Dendritic cell treated with granulocyte-macrophage colony-stimulating factor and Interleukin-4, amounts not matched to agents 40 ng/mL and 50 ng/mL, for 4 days (primary cell): ENCODE results near the gene RACK1.
A peak's percentile ranks its signal among the peaks of the same experiment; 100 is the strongest.

Experiments
- H3K27ac Mint-ChIP-seq: one replicate; pipeline ENCODE4 v1.8.0; 2022; ENCODE audit warnings: mild to moderate bottlenecking, mixed read lengths
- H3K27me3 Mint-ChIP-seq: one replicate; pipeline ENCODE4 v1.8.0; 2022; ENCODE audit warnings: mild to moderate bottlenecking, mixed read lengths
- H3K36me3 Mint-ChIP-seq: one replicate; pipeline ENCODE4 v1.8.0; 2022; ENCODE audit warnings: low read depth, mixed read lengths
- H3K4me1 Mint-ChIP-seq: one replicate; pipeline ENCODE4 v1.8.0; 2022; ENCODE audit warnings: low read depth, mixed read lengths
- H3K4me3 Mint-ChIP-seq: one replicate; pipeline ENCODE4 v1.8.0; 2022; ENCODE audit warnings: mild to moderate bottlenecking, moderate library complexity, mixed read lengths
- H3K9me3 Mint-ChIP-seq: one replicate; pipeline ENCODE4 v1.8.0; 2022; ENCODE audit warnings: mixed read lengths
- intact Hi-C: fragments of 100-400 bp; cut with micrococcal nuclease; formaldehyde crosslinking; loops from one replicate; pipeline ENCODE4 v1.15.0; 2022

RACK1 gene

DNA sequence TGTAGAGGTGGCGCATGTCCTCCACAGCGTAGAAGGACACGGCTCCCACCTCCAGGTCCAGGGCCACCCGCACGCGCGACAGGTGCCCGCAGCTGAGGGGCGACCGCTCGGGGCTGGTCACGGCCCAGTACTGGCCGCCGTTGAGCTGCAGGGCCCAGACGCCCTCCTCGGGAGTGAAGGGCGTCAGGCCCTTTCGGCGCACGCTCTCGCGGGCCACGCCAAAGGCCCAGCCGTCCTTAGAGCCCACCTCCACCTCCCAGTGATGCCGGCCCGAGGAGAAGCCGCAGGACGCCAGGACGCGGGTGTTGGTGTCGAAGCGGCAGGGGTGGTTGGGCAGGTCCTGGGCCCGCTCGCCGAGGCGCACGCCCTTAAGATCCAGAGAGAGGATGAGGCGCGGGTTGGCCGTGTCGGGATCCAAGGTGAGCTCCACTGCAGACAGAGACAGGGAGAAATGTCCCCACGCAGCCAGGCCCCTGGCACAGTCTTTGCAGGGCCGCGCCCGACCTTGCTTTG is 48.4 kb downstream of the RACK1 start:
- Mint-ChIP-seq H3K27me3 (peaks cover 5% of the 10 kb centered on the region), H3K9me3 (no peaks in the 10 kb centered on the region), H3K4me3 (no peak overlapping the region), H3K27ac (no peak overlapping the region), H3K36me3 (peaks cover 42% of the 10 kb centered on the region), H3K4me1 (peaks cover 34% of the 10 kb centered on the region)
- intact Hi-C loops: no loop called here

- no peak overlapping the region for H3K27ac Mint-ChIP-seq
- peaks cover 34% of the 10 kb centered on the region for H3K4me1 Mint-ChIP-seq
- H3K36me3 Mint-ChIP-seq: peaks cover 48% of the 10 kb centered on the region
- H3K4me3 Mint-ChIP-seq: no peak overlapping the region
- intact Hi-C loops: no loop called here
- H3K9me3 Mint-ChIP-seq: no peaks in the 10 kb centered on the region
- peaks cover 10% of the 10 kb centered on the region for H3K27me3 Mint-ChIP-seq
Observed at GRCh38 chr5:181194489-181195248, 49.0 kb downstream of the RACK1 start.

GRCh38 chr5:181193656-181194055 is 50.0 kb downstream of the RACK1 start:
- peaks cover 57% of the 10 kb centered on the region for H3K36me3 Mint-ChIP-seq
- H3K9me3 Mint-ChIP-seq: no peaks in the 10 kb centered on the region
- intact Hi-C loops: no loop called here
- no peak overlapping the region for H3K4me3 Mint-ChIP-seq
- H3K4me1 Mint-ChIP-seq: peaks cover 44% of the 10 kb centered on the region
- peaks cover 12% of the 10 kb centered on the region for H3K27me3 Mint-ChIP-seq
- no peak overlapping the region for H3K27ac Mint-ChIP-seq

DNA sequence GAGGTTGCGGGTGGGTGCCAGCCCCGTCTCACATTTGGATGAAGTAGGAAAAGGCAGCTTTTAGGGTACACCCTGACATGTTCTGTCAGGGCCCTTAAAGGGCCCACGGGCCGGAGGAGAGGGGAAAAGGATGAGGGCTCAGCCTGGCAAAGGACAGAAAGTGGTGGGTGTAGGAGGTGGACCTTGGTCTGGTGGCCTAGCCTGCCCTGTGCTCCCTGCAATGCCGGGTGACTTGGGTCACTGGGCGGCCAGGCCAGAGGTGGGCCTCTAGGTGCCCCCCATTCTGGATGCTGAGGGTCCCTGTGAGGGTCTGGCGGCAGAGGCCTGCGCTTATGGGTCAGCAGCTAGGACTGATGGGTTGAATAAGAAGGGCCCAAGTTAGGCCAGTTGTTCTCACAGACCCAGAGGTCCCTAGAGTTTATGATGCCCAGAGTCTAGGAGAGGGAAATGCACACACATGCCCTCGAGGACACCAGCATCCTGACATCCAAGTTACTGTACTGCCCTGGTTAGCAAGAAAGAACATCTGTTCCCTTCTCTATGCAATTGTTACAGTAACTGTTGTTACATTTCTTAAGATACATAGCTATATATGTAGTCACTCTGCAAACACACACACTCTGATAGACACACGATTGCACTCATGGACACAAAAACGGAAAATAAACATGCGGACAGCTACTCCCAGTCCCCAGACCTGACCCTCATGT is 51.2 kb downstream of the RACK1 start:
- H3K27me3 Mint-ChIP-seq: peaks cover 17% of the 10 kb centered on the region
- peak overlapping the region; percentile 99 for H3K4me3 Mint-ChIP-seq
- peaks cover 55% of the 10 kb centered on the region for H3K4me1 Mint-ChIP-seq
- intact Hi-C loops: no loop called here
- H3K36me3 Mint-ChIP-seq: peaks cover 54% of the 10 kb centered on the region
- peak overlapping the region; percentile 99 for H3K27ac Mint-ChIP-seq
- no peaks in the 10 kb centered on the region for H3K9me3 Mint-ChIP-seq

DNA sequence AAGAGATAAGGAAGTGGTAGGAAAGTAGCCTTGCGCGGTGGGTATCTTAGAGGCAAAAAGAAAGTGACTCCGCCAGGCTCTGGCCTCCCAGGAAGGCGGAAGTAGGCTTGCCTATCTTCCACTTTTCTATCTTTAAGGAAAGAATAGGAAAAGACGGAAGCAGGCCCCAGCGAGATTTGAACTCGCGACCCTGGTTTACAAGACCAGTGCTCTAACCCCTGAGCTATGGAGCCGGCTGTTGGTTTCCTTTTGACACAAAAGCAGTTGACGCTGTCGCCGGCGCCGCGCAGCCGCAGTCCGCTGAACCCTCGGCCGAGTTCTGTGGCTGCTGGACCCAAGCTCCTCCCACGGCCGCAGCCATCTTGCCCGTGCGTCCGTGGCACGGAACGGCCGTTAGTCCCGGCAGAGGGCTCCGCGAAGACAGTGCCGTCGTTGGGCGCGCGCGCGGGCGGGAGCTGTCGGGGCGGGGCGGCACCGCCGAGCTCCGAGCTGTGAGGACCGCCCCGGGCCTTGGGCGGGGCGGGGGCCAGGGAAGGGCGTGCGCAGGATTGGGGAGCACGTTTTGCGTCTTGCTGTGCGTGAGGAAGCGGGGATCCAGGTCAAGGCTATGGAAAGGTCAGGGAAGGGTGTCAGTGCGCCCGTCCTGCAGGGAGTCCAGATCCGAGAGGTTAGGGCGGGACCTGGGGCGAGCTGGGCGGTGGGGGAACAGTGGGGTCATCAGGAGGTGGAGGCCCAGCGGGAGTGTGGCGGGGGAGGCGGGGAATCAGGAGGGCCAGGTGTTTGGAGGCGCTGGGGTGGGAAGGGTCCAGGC is 52.0 kb downstream of the RACK1 start:
- Mint-ChIP-seq H3K4me3 (peak overlapping the region; percentile 99), H3K9me3 (no peaks in the 10 kb centered on the region), H3K27ac (peak overlapping the region; percentile 99), H3K4me1 (peaks cover 58% of the 10 kb centered on the region), H3K36me3 (peaks cover 47% of the 10 kb centered on the region), H3K27me3 (peaks cover 21% of the 10 kb centered on the region)
- intact Hi-C loops: loop anchor here (1.0 kb wide), 3 partner anchors 14 to 53 kb away; partner anchors contain the start of gene TRIM7

- Mint-ChIP-seq H3K36me3 (peaks cover 47% of the 10 kb centered on the region), H3K4me1 (peaks cover 58% of the 10 kb centered on the region), H3K4me3 (peak overlapping the region; percentile 99), H3K27ac (peak overlapping the region; percentile 99), H3K9me3 (no peaks in the 10 kb centered on the region), H3K27me3 (peaks cover 21% of the 10 kb centered on the region)
- intact Hi-C loops: loop anchor here (1.0 kb wide), 3 partner anchors 14 to 53 kb away; partner anchors contain the start of gene TRIM7
Observed at GRCh38 chr5:181190711-181191525, 52.8 kb downstream of the RACK1 start.

- H3K4me3 Mint-ChIP-seq: peak overlapping the region; percentile 99
- H3K9me3 Mint-ChIP-seq: no peaks in the 10 kb centered on the region
- intact Hi-C loops: loop anchor here (5.0 kb wide), 1 partner anchor 72 kb away; the partner anchor contains the start of gene TRIM52
- H3K4me1 Mint-ChIP-seq: peaks cover 58% of the 10 kb centered on the region
- H3K27ac Mint-ChIP-seq: peak overlapping the region; percentile 99
- H3K36me3 Mint-ChIP-seq: peaks cover 42% of the 10 kb centered on the region
- peaks cover 21% of the 10 kb centered on the region for H3K27me3 Mint-ChIP-seq
Observed at GRCh38 chr5:181189962-181190710, 53.6 kb downstream of the RACK1 start.

DNA sequence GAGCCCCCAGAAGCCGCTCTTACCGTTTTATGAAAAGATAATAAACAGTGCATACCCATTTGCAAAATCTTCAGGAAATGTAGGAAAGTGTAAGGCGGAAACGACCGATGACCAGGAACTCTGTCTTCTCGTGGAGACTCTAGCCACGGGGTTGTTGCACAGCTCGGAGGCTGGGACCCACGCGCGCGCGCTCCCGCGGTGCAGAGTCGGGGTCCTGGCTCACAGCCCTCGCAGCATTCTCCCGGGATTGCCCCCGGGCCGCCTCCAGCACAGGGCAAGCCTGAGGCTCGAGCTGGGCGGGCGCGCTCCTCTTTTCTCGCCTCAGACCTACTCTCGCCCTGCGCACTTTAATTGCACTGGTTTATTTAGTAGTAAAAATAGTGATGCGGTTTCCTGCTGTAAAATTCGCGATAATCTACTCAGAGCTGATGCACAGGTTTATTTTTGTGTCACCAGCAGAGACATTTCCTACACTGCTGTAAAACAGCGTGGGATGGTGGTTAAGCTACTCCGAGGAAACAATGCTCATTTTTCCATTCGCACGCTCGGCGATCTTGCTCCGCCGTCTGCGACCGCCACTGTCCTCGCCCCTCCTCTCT is 54.2 kb downstream of the RACK1 start:
- H3K27me3 Mint-ChIP-seq: peaks cover 25% of the 10 kb centered on the region

GRCh38 chr5:181188700-181189362 is 54.9 kb downstream of the RACK1 start:
- peak overlapping the region; percentile 99 for H3K27ac Mint-ChIP-seq
- peak overlapping the region; percentile 99 for H3K4me3 Mint-ChIP-seq
- peaks cover 30% of the 10 kb centered on the region for H3K27me3 Mint-ChIP-seq
- intact Hi-C loops: loop anchor here (5.0 kb wide), 1 partner anchor 73 kb away; the partner anchor contains the start of gene TRIM52
- H3K4me1 Mint-ChIP-seq: peaks cover 69% of the 10 kb centered on the region
- no peaks in the 10 kb centered on the region for H3K9me3 Mint-ChIP-seq
- H3K36me3 Mint-ChIP-seq: peaks cover 43% of the 10 kb centered on the region

More for the DNA sequence above, 54.2 kb downstream of the RACK1 start:
- Mint-ChIP-seq H3K27ac (peak overlapping the region; percentile 99), H3K4me1 (peaks cover 63% of the 10 kb centered on the region), H3K9me3 (no peaks in the 10 kb centered on the region), H3K36me3 (peaks cover 38% of the 10 kb centered on the region), H3K4me3 (peak overlapping the region; percentile 99)
- intact Hi-C loops: loop anchor here (5.0 kb wide), 1 partner anchor 73 kb away; the partner anchor contains the start of gene TRIM52

DNA sequence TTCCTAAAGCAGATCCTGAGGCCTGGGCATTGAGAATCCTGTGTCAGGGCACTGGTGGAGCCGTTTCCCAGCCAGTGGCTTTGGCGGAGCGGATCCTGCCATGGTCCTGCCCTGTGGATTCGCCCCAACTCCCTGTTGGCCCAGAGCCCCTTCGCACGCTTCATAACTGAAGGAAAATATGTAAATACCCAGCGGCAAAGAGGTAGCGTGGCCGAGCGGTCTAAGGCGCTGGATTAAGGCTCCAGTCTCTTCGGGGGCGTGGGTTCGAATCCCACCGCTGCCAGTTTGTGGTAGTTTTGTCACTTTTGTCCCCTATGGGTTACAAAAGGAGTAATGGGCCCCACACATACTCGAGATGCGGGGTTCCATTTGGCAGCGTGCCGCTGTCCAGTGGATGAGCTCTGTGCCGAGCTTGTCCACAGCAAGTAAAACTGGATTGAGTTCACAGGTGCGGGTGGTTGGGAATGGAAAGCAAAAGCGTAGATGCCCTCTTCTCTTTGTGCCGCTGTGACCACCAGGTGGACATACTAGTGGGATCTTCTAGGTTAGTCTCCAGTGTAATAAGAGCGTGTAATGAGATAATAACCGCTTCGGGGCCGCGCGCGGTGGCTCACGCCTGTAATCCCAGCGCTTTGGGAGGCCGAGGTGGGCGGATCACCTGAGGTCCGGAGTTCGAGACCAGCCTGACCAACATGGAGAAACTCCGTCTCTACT is 56.0 kb downstream of the RACK1 start:
- Mint-ChIP-seq H3K27me3 (peaks cover 34% of the 10 kb centered on the region), H3K4me1 (peaks cover 66% of the 10 kb centered on the region), H3K36me3 (peaks cover 43% of the 10 kb centered on the region), H3K9me3 (no peaks in the 10 kb centered on the region), H3K4me3 (peak overlapping the region; percentile 99), H3K27ac (peak overlapping the region; percentile 99)
- intact Hi-C loops: loop anchor here (5.0 kb wide), 1 partner anchor 75 kb away; the partner anchor contains the start of gene TRIM52

- Mint-ChIP-seq H3K27ac (no peak overlapping the region), H3K27me3 (peaks cover 37% of the 10 kb centered on the region), H3K9me3 (no peaks in the 10 kb centered on the region), H3K36me3 (peaks cover 41% of the 10 kb centered on the region), H3K4me1 (peaks cover 65% of the 10 kb centered on the region), H3K4me3 (peak overlapping the region; percentile 99)
- intact Hi-C loops: loop anchor here (5.0 kb wide), 1 partner anchor 75 kb away; the partner anchor contains the start of gene TRIM52
Observed at GRCh38 chr5:181186986-181187499, 56.7 kb downstream of the RACK1 start.
